HG03442 (cell line): Measurements from ENCODE around the gene PRDM15.
A peak's percentile ranks its signal among the peaks of the same experiment; 100 is the strongest.

ENCODE experiments used
- ATAC-seq: cut with Tn5 transposase; IDR thresholded peaks from one replicate; pipeline ENCODE4 v1.9.1; 2021; ENCODE audit warnings: mild to moderate bottlenecking, moderate library complexity; ENCODE audit not compliant: unreplicated experiment

The PRDM15 gene

DNA sequence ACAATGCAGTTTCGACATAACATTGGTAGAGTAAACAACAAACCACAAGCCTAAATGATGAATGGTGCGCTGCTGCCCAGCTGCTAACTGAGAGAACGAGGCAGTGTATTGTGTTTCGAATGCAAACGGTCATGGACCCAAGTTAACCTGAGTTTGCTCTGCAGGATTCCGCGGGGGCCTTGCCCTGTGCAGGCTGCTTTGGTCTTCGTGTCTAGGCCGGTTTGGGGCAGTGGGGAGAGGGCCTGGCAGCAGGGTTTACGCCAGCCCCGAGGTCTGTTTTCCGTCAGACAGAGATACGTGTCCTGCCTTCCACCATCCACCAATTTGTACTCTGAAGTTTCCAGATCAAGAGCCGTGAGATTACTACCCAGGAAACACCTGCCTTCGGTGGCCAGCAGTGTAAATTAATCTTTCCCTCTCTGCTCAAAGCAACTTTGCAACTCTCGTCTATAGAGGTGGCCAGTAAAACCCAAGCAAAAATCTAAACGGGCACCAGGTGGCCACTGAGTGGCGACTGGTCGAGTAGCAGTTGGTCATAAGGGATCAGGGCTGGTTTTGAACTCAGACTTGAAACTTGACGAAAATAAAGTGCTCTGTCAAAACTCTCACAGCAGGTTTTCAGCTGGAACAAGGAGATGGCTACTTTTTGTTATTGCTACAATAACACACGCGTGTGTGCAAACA lies 6.3 kb upstream of the PRDM15 start:
- ATAC-seq = no peak

DNA sequence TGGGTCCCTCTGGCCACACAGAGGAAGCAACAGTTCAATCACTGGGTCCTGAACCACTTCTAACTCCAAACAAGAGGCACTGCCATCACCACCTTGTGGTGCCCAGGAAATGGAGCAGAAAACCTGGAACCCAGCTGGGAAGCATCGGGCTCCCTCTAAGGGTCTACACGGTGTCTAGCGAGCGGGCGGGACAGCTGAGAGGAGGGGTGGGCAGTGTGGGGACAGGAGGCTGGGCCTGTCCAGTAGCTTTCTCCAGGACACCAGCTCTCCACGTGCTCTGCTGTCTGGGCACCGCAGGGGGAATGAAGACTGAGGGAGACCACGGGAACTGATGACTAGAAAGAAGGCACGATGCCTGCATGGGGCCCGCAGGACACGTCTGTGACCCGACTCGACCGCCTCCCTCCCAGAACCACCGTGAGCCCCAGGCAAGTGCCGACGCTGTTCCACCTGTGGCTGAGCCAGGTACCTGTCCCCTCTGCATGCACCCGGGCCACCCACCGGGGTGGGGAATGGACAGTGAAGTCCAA lies 5.4 kb upstream of the PRDM15 start:
- no peak for ATAC-seq

DNA sequence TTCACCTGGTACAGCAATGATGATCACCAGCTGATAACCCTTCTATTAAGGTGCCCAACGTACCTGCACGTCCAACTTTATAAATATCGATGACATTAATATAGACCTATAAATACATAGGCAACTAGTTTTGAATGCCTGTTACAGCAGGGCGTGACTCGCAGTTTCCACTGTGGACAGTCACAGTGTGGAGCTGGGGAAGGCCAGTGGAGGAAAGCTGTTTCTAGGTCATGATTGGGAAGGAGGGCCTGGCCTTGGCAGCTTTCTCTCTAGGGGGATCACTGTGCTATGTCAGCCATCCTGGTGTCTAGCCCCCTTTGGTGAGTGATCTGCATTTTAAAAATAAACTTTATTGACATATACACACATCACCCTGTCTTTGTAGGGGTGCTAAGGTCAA lies 4.4 kb upstream of the PRDM15 start:
- ATAC-seq = no peak

DNA sequence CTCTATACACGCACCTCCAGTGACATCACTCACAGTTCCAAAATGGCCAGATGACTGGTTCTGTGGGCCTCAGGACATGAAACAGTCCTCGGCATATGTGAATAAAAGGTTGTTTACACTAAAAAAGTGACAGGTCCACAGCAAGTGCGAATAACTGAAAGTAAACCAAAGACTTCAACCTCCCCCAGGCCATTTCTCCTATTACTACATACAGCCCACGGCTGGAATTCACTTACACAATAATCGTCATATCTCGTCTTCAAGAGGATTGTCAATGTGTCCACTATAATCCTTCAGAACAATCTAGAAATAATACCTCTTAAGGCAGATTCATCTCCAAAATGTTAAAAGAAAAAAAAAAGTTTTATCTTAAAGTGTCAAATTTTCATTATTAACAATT lies 1.9 kb upstream of the PRDM15 start:
- no peak for ATAC-seq

DNA sequence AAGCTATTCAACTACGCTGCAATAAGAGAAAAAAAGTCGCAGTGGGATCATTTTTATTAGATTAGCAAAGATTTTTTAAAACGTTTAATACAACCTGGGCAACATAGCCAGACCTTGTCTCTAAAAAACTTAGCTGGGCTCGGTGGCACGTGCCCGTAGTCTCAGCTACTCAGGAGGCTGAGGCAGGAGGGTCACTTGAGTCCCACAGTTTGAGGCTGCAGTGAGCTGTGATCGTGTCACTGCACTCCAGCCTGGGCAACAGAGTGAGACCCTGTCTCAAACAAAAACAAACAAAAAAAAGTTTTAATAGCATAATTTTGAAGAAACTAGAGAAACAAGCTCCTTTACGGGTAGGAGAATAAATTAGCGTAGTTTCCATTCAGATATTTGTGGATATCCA lies 1.0 kb upstream of the PRDM15 start:
- no peak for ATAC-seq

DNA sequence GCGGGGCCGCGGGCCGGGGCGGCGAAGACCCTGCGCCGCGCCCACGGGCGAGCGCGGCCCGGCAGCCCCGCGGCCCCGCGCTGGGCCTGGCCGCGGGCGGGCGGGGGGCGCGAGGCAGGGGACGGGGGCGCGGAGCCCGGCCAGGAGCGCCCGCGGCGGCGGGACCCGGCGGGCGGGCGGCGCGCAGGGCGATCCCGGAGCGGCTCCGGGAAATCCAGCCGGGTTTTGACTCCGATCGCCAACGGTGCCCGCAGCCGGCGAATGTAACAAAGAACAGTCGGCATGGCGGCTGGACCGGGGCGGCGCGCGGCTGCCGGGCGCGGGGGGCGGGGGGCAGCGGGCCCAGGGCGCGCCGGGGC lies 334 bp downstream of the PRDM15 start:
- peak; percentile 57 for ATAC-seq

DNA sequence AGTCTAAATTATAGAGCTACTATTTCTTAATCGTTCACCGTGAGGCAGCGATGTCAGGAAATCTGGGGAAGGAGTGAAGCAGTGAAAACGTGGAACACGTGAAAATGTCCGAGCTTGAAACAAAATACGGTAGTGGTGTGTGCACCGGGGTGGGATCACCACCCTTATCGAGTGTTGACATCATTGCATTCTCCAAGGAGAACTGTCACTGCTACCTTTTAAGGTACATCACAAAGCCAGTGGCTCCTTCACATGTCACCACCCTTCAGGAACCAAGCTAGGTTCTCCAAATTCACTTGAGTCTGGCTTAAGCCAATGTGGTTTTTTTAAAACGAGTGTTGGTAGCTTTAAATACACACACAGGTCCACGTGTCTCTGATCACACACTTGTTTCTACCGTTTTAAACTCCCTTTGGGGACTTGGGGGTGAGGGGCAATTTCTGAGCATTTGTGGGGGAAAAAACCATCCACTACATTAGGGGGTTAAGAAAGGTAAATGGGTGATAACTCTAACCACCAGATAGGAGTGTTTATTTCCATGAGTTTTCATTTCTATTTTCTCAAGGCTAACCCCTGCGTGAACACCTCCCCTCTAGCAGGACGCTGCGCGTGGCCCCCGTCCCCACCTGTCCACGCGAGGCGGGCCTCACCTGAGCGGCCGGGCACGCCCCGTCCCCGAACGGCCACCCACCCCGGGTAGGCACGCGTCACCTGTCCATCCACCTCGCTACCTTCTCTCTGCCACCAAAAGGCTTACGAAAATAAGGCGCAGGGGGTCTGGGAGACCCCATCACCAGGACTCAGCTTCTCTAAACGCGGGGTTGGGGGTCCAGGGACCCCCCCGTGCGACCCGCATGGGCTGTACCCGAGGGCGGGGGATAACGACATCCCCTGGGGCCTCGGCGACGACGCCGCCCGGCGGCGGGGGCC lies 978 bp downstream of the PRDM15 start:
- peak; percentile 26 for ATAC-seq

DNA sequence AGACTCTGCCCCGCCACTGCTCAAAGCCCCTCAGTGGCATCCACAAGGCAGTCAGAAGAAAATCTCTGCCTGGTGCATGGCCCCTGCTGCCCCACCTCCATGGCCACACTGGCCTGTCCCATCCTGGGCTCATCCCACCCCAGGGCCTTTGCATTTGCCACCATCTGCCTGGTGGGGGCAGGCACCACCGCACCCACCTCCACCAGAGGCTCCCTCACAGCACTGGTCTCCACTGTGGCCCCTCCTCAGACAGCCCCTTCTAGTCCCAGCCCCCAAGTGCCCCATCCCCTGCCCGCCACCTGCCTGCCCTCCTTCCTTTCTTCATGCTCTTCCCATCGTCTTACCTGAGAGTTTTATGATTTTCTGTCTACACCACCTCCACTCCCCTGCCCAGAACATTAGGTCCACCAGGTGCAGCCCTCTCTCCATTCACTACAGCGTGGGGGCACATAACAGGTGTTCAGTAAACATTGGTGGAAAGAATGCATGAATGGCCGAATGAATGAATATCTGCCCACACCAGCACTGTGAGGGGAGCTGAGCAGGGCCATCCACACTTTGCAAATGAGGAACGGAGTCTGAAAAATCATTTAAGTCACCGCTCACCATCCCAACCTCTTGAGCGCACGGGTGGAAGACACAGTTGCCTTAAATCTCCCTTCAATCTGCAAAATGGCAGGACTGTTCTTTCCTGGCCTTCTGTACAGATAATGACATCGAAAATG lies 2.1 kb downstream of the PRDM15 start:
- ATAC-seq = no peak

DNA sequence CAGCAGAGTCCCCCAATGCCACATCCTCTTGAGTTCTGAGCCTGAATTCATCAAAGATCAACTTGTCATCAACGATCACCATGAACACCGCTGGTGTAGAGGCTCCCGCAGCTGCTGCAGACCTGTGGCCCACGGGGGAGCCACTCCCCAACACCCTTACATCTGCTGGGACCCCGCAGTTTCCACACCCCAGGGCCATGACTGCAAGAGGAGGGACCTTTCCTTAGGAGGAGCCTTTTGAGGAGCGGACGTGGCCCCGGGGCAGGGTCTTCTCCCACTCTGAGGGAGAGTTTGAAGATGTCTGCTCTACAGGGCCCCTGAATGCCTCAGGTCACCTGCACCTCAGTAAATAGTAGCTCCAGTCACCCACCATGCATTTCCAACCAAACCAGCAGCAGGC lies 2.7 kb downstream of the PRDM15 start:
- ATAC-seq = no peak

DNA sequence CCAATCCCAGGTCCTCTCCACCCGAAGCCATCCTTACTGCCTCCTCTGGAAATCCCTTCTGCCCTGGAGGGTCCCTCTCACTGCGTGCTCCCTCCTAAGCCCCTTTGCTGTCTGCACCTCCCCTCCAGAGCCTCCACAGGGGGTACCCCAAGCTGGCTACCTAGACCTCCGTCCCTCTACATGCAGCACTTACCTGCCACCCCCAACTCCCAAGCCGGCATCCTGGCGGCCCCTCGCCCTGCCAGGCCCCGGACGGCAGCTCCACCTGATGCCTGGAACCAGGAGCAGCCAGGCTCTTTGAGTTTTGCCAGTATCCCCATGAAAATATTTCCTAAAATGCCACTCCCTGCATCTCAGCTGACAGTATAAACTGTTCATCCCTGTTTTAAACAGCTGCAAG lies 4.1 kb downstream of the PRDM15 start:
- no peak for ATAC-seq

DNA sequence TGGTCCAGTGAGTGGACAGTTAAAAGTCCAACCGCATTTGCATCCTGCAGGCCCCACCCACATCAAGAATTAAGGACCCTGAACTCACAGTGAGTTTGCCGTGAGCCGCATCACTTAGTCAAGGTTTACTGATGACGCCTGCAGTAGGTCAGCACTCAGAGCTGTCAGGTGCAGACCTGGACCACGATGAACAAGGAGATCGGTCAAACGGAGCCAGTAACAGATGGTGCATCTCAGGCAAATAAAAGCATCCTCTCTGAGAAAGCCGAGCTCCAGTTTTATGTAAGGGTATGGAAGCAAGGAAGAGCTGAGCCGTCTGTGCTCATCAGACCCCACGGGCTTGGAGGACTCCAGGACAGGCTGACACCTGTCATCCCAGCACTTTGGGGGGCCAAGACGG lies 4.5 kb downstream of the PRDM15 start:
- ATAC-seq = no peak

DNA sequence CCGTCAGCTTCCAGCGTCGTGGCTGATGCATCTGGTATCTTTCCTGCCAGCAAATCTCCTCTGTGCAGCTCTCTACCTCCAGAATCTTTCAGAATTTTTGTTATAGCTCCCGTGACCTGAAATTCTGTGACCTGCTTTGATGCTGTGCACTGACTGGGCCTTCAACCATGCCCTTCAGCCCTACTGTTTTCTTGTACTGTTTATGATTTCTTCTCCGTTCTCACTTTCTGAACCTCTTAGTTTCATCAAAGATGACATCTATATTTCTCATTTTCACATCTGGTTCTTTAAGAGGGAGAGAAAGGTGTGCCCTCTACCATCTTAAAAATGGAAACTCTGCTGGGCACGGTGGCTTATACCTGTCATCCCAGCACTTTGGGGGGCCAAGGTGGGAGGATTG lies 5.7 kb downstream of the PRDM15 start:
- ATAC-seq = no peak

DNA sequence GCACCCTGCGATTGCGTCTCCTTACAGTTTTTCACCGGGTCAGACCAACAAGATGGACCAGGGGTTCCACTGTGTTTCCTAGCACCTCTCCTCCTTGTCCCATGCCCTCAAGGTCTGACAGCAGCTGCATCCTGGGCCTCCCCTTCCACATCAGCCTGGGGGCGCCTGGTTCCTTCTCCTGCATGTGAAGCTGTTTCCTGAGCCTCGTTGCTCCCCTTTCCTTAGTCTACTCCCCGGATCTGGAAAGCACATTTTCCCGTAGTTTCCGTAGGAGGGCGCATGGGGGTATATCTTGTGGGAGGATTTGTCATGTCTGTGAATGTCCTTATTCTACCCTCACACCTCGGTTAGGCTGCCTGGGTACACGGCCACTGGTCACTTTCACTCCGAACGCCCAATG lies 6.1 kb downstream of the PRDM15 start:
- no peak for ATAC-seq

DNA sequence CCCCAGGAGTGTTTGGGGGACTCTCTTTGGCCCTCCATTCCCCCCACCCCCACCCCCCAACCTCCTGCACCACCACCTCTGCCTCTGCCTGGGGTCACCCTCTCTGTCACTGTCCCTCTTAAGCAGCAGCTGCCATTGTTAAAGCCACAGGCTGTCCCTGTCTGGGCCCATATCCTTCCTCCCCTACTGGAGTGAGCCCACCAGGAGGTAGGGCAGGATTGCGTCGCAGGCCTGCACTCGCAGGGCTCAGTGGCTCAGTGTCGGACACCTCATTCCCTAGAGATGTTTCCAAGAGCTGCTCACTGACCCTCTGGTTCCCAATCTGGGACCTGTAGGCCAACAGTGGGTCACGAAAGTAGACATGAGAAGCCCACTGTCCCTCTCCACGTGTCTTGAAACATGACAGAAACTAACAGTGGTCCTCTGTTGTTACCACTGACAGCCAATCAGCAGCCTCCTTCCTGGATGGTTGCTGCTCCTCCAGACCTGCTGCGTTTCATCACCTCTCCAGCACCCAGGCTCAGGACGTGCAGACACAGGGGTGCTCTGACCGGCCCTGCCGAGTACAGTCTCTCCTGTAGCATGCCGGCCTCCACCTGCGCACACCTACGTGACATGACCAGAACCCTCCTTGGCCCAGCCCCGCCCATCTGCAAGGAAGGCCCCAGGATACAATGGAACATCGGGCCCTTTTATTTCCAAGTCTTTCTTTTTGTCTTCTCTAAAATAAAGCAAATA lies 7.7 kb downstream of the PRDM15 start:
- ATAC-seq = no peak

DNA sequence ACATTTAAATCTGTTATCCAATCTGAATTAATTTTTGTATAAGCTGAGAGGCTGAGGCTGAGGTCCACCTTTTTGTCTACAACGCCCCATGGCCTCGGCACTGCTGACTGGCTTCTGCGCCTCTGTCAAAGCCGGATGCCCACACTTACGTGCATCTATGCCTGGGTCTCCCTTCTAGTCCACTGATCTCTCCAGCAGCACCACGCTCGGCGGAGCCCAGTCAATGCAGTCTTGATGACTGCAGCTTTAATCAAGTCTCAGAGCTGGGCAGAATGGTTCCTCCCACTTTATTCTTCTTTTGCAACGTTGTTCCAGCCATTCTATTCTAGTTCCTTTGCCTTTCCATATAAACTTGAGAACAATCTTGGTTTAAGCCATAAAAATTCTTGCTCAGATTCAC lies 9.4 kb downstream of the PRDM15 start:
- no peak for ATAC-seq

DNA sequence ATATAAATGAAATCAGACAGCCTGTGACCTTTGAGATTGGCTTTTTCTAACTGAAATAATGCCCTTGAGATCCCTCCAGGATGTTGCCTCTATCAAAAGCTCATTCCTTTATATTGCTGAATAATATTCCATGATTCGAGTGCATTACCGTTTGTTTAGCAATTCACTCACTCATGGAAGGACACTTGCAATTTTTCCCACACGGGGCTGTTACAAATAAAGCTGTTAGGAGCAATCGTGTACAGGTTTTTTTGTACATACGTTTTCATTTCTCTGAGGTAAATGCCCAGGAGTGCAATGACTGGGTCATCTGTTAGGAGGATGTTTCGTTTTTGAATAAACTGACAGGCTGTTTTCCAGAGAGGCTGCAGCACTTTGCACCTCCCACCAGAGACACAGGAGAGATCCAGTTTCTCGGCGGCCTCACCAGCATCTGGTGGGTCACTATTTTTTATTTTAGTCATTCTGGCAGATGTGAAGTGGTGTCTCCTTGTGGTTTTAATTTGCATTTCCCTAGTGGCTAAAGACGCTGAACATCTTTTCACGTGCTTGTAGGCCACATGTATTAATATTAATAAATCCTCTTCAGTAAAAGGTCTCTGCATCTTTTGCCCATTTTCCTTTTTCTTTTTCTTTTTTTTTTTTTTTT lies 11.0 kb downstream of the PRDM15 start:
- no peak for ATAC-seq

DNA sequence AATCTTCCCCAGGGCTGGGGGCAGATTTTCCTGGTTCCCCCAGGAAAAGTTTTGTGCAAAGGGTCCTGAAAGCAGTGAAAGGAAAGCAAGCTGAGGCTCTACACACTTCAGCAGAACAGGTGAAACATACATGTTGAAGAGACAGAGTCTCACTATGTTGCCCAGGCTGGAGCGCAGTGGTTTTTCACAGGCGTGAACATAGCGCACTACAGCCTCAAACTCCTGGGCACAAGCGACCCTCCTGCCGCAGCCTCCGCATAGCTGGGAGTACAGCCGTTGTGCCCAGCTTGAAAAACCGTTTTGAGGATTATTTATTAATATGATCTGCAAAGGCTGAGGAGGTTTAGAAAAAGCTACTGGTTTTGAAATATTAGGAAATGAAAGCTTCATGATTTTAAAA lies 11.8 kb downstream of the PRDM15 start:
- no peak for ATAC-seq

DNA sequence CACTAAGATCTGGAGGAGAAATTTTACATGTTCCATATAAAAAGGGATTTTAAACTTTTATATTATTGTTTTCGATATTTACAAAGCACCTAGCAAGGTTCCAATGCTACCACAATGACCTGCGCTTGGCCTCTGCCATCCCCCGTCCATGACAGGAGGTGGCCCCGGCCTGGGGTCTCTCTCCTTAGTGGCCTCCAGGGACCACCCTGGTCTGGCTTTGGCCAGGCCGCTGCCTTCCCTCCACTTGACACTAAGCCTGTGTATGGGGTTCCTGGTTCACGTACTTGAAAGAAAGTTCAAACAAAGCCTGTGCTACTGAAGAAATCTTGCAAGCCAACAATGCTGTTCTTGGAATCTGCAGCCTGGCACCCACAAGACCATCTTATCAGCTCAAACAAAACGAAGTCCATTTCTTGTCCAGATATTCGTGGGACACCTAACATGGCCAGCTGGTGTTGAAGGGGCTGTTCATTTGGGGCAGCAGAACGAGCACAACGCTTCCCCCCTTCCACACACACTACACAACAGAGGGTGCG lies 12.8 kb downstream of the PRDM15 start:
- no peak for ATAC-seq

DNA sequence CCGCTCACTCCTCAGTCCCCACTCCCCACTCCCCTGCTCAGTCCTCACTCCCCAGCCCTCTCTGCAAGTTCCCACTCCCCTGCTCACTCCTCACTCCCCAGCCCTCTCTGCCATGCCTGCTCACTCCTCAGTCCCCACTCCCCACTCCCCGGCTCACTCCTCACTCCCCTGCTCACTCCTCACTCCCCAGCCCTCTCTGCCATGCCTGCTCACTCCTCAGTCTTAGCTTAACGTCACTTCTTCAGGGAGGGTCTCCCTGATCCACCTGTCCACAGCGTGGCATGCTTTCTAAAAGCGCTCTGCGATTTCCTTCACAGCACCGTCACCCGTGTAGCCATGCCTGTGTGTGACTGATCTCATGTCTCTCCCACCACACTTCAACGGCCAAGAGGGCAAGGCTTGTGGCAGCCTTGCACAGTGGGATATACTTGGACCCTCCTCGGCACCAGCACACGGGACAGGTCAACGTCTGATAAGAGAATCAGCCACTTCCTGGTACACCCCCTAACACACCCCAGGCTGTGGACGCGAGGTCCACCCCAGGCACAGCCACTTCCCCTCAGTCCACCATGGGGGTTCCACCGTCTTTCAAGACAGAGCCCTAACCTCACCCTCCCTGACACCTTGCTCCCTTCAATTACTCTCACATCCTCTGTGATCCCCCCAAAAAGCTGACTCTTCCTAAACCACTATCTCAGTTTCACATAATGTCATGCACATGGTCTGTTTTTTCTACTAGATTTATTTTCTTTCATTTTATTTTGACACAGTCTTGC lies 14.0 kb downstream of the PRDM15 start:
- peak; percentile 55 for ATAC-seq
